ENCODE data around the gene COL4A1.

COL4A1 gene

DNA sequence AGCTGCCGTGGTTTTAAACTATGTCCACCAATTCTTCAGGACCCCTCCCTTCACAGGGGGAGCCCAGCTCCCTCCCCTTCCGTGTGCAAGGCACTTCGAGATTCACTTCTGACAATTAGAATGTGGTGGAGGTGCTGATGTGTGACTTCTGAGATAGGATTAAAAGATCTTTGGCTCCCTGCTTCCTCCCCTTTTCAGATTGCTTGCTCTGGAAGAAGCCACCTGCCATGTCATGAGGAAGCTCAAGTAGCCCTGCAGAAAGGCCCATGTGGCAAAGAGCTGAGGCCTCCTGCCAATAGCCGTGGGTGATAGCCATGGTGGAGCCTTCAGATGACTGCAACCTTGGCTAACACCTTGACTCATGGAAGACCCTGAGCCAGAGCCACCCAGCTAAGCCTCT is 204.9 kb downstream of the COL4A1 start:
- TF ChIP-seq, protein P1, sequence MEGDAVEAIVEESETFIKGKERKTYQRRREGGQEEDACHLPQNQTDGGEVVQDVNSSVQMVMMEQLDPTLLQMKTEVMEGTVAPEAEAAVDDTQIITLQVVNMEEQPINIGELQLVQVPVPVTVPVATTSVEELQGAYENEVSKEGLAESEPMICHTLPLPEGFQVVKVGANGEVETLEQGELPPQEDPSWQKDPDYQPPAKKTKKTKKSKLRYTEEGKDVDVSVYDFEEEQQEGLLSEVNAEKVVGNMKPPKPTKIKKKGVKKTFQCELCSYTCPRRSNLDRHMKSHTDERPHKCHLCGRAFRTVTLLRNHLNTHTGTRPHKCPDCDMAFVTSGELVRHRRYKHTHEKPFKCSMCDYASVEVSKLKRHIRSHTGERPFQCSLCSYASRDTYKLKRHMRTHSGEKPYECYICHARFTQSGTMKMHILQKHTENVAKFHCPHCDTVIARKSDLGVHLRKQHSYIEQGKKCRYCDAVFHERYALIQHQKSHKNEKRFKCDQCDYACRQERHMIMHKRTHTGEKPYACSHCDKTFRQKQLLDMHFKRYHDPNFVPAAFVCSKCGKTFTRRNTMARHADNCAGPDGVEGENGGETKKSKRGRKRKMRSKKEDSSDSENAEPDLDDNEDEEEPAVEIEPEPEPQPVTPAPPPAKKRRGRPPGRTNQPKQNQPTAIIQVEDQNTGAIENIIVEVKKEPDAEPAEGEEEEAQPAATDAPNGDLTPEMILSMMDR (IDR thresholded peaks at IDR 0.05; ENCODE audit: insufficient read depth, low read depth, low read length, missing control alignments), result no peak
- H3K4me3 ChIP-seq (ENCODE audit: low read depth, low read length), result no peak overlapping the region

DNA sequence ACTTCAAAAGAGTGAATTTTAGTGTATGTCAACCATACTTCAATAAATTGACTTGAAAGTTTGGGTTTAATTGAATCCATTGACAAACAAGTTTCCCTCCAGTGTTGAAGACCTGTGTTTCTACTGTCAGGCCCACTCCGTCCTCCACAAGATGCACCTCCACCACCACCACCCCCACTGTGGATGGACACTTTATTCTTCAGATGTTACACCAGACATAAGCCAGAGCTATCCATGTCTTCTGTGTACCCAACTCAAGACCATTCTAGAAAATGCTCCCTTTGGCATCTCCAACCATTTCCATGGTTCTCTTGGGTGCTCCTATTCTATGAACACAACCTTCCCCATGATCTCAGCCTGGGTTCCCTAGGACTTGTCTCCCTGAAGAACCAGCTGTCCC is 207.0 kb downstream of the COL4A1 start:
- no peak overlapping the region for H3K4me3 ChIP-seq (ENCODE audit: low read depth, low read length)
- TF ChIP-seq, protein P1 (IDR thresholded peaks at IDR 0.05; ENCODE audit: insufficient read depth, low read depth, low read length, missing control alignments), result no peak
- no peak for DNase-seq (ENCODE audit: low read depth)

More for the DNA sequence above, 204.9 kb downstream of the COL4A1 start:
- no peak for DNase-seq (ENCODE audit: low read depth)
